ENCODE data around the gene RAB11FIP4.

- no peak for TF ChIP-seq POLR2AphosphoS5 (IDR thresholded peaks at IDR 0.05)
- no peak for TF ChIP-seq CTCF (IDR thresholded peaks at IDR 0.05)
Measured at GRCh38 chr17:31522284-31522931, 130.9 kb downstream of the RAB11FIP4 start.

All from suprapubic skin (tissue), 3 donors.